Common myeloid progenitor, CD34-positive (primary cell): ENCODE results near the gene SSR2.

ENCODE experiments used
- CTCF ChIA-PET: fragments of 350-600 bp; sonication (Branson Sonifier 250); formaldehyde crosslinking; loops from one replicate; lab custom pipeline; 2021; ENCODE audit warnings: antibody characterized with exemption; lab: Charles Lee
- POLR2A ChIA-PET: fragments of 350-600 bp; sonication (Branson Sonifier 250); formaldehyde crosslinking; loops from one replicate; lab custom pipeline; 2021; ENCODE audit warnings: antibody characterized with exemption; lab: Charles Lee
- DNase-seq, 3 donors: peaks; one replicate each; pipeline versions ENCODE4 v3.0.0 to v3.0.0-alpha.2; 2013
- H3K27ac ChIP-seq, 2 experiments: 1 replicate in 1 of 2; 2 replicates in 1 of 2; pipeline ENCODE4 v1.7.0; 2013; ENCODE audit warnings: inconsistent platforms in 2 of 2, low read length in 2 of 2, mild to moderate bottlenecking in 2 of 2, low read depth in 1 of 2, moderate library complexity in 1 of 2; ENCODE audit not compliant: severe bottlenecking in 2 of 2, insufficient read depth in 1 of 2, poor library complexity in 1 of 2
- H3K27me3 ChIP-seq, 5 experiments: replicated peaks in 2 of 5; 1 replicate in 3 of 5; 2 replicates in 2 of 5; pipeline versions ENCODE4 v1.6.1 to v1.7.0; 2013; ENCODE audit warnings: low read length in 4 of 5, mild to moderate bottlenecking in 2 of 5, moderate library complexity in 2 of 5, inconsistent platforms in 1 of 5; ENCODE audit not compliant: insufficient read depth in 5 of 5, control insufficient read depth in 4 of 5
- H3K36me3 ChIP-seq, 4 experiments: 1 replicate in 2 of 4; 2 replicates in 2 of 4; pipeline versions ENCODE4 v1.6.1 to v1.7.0; 2013; ENCODE audit warnings: low read length in 3 of 4, control low read depth in 1 of 4, mild to moderate bottlenecking in 1 of 4; ENCODE audit not compliant: control insufficient read depth in 4 of 4, insufficient read depth in 4 of 4
- H3K4me1 ChIP-seq, 4 experiments: 1 replicate in 3 of 4; 2 replicates in 1 of 4; pipeline versions ENCODE4 v1.6.1 to v1.7.1; 2013; ENCODE audit warnings: low read length in 3 of 4, mild to moderate bottlenecking in 3 of 4, control low read depth in 1 of 4, inconsistent platforms in 1 of 4, moderate library complexity in 1 of 4; ENCODE audit not compliant: control insufficient read depth in 4 of 4, insufficient read depth in 4 of 4; ENCODE audit errors: control extremely low read depth in 1 of 4
- H3K4me3 ChIP-seq, 7 experiments: 1 replicate in 4 of 7; 2 replicates in 3 of 7; pipeline versions ENCODE4 v1.5.1 to v1.7.0; 2013; ENCODE audit warnings: mild to moderate bottlenecking in 7 of 7, low read length in 6 of 7, moderate library complexity in 6 of 7, inconsistent platforms in 2 of 7, low read depth in 2 of 7, control low read depth in 1 of 7; ENCODE audit not compliant: insufficient read depth in 4 of 7, control insufficient read depth in 1 of 7; ENCODE audit errors: extremely low read depth in 1 of 7
- H3K9me3 ChIP-seq, 5 experiments: 1 replicate in 4 of 5; 2 replicates in 1 of 5; pipeline versions ENCODE4 v1.6.1 to v1.7.1; 2013; ENCODE audit warnings: low read length in 4 of 5, mild to moderate bottlenecking in 2 of 5, inconsistent platforms in 1 of 5, low read depth in 1 of 5, moderate library complexity in 1 of 5; ENCODE audit not compliant: control insufficient read depth in 4 of 5, insufficient read depth in 2 of 5; ENCODE audit errors: control extremely low read depth in 1 of 5
- WGBS: methylation state at CpG from one replicate; pipeline ENCODE4 v1.1.5; 2013; ENCODE audit not compliant: insufficient coverage; 5-methylcytosine and 5-hydroxymethylcytosine counted together

Gene SSR2

GRCh38 chr1:156006666-156007376 lies 13.9 kb downstream of the SSR2 start:
- POLR2A ChIA-PET = interaction anchor here (0.6 to 0.7 kb wide), 2 partner anchors 228 to 242 kb away, joined by 3 to 4 read pairs; no protein-coding TSS in a partner anchor
- Histone ChIP-seq H3K27ac (no peak overlapping the region), H3K27me3 (no peaks in the 10 kb centered on the region), H3K36me3 (peaks cover 11 to 35% (median 21%) of the 10 kb centered on the region in 4 experiments), H3K9me3 (no peaks in the 10 kb centered on the region), H3K4me1 (peaks cover 3 to 13% (median 10%) of the 10 kb centered on the region in 4 experiments), H3K4me3 (no peak overlapping the region)
- no peak for DNase-seq
- CTCF ChIA-PET = interaction anchor here (5.7 kb wide), 1 partner anchor 17 kb away, joined by 28 read pairs; no protein-coding TSS in a partner anchor
- WGBS = over 99% methylated on average over 6 of the region's 7 CpGs

GRCh38 chr1:156004843-156005584 lies 15.7 kb downstream of the SSR2 start:
- WGBS = 47% methylated on average over 4 of the region's 4 CpGs
- ChIA-PET POLR2A (interaction anchor here (0.6 kb wide), 1 partner anchor 36 kb away, joined by 4 read pairs; no protein-coding TSS in a partner anchor), CTCF (interaction anchor here (1.0 to 5.7 kb wide), 8 partner anchors 9 to 67 kb away, joined by 3 to 28 read pairs (median 6); no protein-coding TSS in a partner anchor)
- peak overlapping the region in 1 of 7 experiments; percentile 38 for H3K4me3 ChIP-seq
- H3K9me3 ChIP-seq = no peaks in the 10 kb centered on the region
- no peak for DNase-seq
- H3K36me3 ChIP-seq = peaks cover 0 to 18% (median 8%) of the 10 kb centered on the region in 4 experiments
- H3K27ac ChIP-seq = no peak overlapping the region
- H3K4me1 ChIP-seq = peaks cover 3 to 18% (median 12%) of the 10 kb centered on the region in 4 experiments
- H3K27me3 ChIP-seq = no peaks in the 10 kb centered on the region

- no peak for DNase-seq
- H3K27me3 ChIP-seq = no peaks in the 10 kb centered on the region
- ChIA-PET POLR2A (interaction anchor here (1.2 kb wide), 1 partner anchor 14 kb away, joined by 3 read pairs; no protein-coding TSS in a partner anchor), CTCF (interaction anchor here (0.6 to 5.7 kb wide), 7 partner anchors 10 to 172 kb away, joined by 3 to 28 read pairs (median 6); no protein-coding TSS in a partner anchor)
- no CpG with 5 or more reads among the region's 2 CpGs for WGBS
- H3K4me3 ChIP-seq = no peak overlapping the region
- H3K36me3 ChIP-seq = peaks cover 0 to 11% (median 2%) of the 10 kb centered on the region in 4 experiments
- H3K27ac ChIP-seq = no peak overlapping the region
- peaks cover 3 to 18% (median 12%) of the 10 kb centered on the region in 4 experiments for H3K4me1 ChIP-seq
- no peaks in the 10 kb centered on the region for H3K9me3 ChIP-seq
Observed at GRCh38 chr1:156003923-156004188, 16.9 kb downstream of the SSR2 start.

GRCh38 chr1:156002188-156002911 lies 18.4 kb downstream of the SSR2 start:
- POLR2A ChIA-PET = interaction anchor here (1.2 kb wide), 1 partner anchor 13 kb away, joined by 3 read pairs; no protein-coding TSS in a partner anchor
- CTCF ChIA-PET = interaction anchor here (0.6 to 1.8 kb wide), 4 partner anchors 9 to 486 kb away, joined by 3 to 6 read pairs (median 4); no protein-coding TSS in a partner anchor
- peaks cover 3 to 18% (median 12%) of the 10 kb centered on the region in 4 experiments for H3K4me1 ChIP-seq
- no peak overlapping the region for H3K27ac ChIP-seq
- DNase-seq = no peak
- H3K9me3 ChIP-seq = no peaks in the 10 kb centered on the region
- H3K4me3 ChIP-seq = no peak overlapping the region
- no peaks in the 10 kb centered on the region for H3K27me3 ChIP-seq
- H3K36me3 ChIP-seq = peaks cover 0 to 7% (median 0%) of the 10 kb centered on the region in 4 experiments
- 100% methylated on average over 1 of the region's 3 CpGs for WGBS

GRCh38 chr1:156001662-156002171 lies 19.0 kb downstream of the SSR2 start:
- H3K4me3 ChIP-seq = no peak overlapping the region
- H3K4me1 ChIP-seq = peaks cover 3 to 18% (median 12%) of the 10 kb centered on the region in 4 experiments
- ChIA-PET CTCF (interaction anchor here (0.6 to 1.8 kb wide), 7 partner anchors 8 to 487 kb away, joined by 3 to 6 read pairs (median 4); no protein-coding TSS in a partner anchor), POLR2A (interaction anchor here (0.6 kb wide), 2 partner anchors 33 to 124 kb away, joined by 3 read pairs; no protein-coding TSS in a partner anchor)
- peaks cover 0 to 1% (median 0%) of the 10 kb centered on the region in 4 experiments for H3K36me3 ChIP-seq
- no peak overlapping the region for H3K27ac ChIP-seq
- no peaks in the 10 kb centered on the region for H3K27me3 ChIP-seq
- peak in 2 of 3 donors; percentile 56 to 62 for DNase-seq
- H3K9me3 ChIP-seq = no peaks in the 10 kb centered on the region
- 86% methylated on average over 1 of the region's 4 CpGs for WGBS

- ChIA-PET CTCF (interaction anchor here (1.0 to 1.5 kb wide), 3 partner anchors 17 to 64 kb away, joined by 3 to 5 read pairs (median 4); no protein-coding TSS in a partner anchor), POLR2A (interaction anchor here (0.6 kb wide), 2 partner anchors 32 to 125 kb away, joined by 3 read pairs; no protein-coding TSS in a partner anchor)
- no peaks in the 10 kb centered on the region for H3K9me3 ChIP-seq
- no peak overlapping the region for H3K4me3 ChIP-seq
- no peaks in the 10 kb centered on the region for H3K27me3 ChIP-seq
- WGBS = 95% methylated on average over 8 of the region's 10 CpGs
- H3K4me1 ChIP-seq = peaks cover 3 to 21% (median 12%) of the 10 kb centered on the region in 4 experiments
- DNase-seq = no peak
- no peak overlapping the region for H3K27ac ChIP-seq
- no peaks in the 10 kb centered on the region for H3K36me3 ChIP-seq
Observed at GRCh38 chr1:156001021-156001661, 19.6 kb downstream of the SSR2 start.
